Measurements from ENCODE around the gene RLBP1.
A peak's percentile ranks its signal among the peaks of the same experiment; 100 is the strongest.

Gene RLBP1

DNA sequence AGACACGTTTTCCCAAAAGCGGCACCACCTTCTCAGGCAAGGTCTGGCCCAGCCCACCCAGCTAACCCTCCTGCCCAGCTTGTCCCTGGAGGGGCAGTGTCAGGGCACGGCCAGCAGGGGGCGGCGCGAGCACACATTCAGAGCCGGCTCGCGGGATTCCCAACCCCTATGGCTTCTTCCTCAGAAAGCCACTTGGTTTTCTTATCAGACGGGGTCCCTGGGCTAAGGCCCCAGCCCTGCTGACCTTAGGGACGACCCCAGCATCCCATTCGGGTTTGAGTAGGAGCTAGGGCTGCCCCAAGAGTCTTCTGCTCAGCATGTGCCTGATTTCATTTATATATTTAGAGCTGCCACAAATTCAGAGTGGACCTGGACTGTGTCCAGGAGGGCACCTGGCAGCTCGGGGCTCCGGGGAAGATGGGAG is 14.5 kb downstream of the RLBP1 start:
- DNase-seq, result peak in 56 of 58 donors; percentile 16 to 86 (median 64)

DNA sequence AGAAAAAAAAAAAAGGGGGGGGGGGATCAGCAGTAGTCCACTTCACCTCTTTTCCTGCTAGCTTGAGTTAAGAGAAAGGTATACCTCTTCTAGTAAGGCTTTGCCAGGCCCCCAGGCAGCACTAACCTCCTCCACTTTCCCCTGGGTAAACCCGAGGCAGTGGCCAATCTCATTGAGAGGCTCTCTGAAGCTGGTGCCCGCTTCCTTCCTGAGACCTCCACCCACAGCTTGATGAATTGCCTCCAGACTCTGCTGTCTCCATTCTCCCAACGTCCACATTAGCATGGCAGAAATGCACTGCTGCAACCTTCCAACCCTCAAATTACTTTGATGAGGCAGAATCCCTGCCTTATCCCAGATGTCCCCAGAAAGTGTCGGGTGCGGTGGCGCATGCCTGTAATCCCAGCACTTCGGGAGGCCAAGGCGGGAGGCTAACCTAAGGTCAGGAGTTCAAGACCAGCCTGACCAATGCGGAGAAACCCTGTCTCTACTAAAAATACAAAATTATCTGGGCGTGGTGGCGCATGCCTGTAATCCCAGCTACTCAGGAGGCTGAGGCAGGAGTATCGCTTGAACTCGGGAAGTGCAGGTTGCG is 15.3 kb downstream of the RLBP1 start:
- no peak for DNase-seq

DNA sequence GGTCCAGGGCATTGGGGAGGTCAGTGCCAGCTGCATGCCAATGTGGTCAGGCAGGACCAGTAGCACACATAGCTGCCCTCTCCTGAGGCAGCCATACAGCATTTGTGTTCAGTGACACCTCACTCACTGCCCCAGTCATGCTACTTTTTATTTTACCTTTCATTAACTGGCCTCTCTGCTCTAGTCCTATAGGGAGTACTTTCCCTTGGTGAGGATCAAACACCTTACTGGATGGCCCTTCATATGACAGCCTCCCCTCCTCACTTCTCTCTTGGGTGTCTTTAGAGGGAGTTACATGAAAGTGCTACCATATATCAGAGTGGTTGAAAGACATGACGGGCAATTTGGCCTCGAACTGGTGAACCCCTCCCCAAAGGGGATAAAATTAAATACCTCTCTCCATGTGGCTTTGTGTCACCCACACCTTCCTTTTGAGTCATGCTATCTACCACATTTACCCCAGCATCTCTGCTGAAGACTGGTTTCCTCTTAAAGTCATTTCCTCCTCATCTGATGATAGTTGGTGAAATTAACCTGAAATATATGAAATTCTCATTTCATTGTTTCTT is 17.6 kb downstream of the RLBP1 start:
- no peak for DNase-seq

DNA sequence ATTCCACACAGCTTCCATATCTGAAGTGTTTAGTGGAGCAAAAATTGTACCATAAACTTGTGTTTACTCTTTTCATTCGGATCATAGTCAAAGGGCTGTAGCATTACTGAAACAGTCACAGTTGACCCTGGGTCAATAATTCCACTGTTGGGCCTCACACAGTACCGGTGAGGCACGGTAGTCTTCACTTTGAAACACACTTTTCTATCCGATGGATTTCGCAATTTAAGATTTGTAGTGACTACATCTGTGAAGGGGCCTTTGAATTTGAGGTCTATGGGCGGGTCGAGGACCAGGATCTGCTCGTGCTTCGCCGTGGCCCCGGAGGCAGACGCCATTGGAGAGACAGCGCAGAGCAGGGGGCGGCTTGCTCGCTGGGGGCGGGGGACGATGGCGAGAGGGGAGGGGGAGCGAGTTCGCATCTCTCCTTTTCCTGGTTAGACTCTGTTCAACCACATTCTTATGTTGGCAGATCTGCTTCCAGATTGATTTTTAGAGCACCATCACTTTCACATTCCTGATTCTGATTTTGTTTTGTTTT is 19.8 kb downstream of the RLBP1 start:
- DNase-seq, result no peak

DNA sequence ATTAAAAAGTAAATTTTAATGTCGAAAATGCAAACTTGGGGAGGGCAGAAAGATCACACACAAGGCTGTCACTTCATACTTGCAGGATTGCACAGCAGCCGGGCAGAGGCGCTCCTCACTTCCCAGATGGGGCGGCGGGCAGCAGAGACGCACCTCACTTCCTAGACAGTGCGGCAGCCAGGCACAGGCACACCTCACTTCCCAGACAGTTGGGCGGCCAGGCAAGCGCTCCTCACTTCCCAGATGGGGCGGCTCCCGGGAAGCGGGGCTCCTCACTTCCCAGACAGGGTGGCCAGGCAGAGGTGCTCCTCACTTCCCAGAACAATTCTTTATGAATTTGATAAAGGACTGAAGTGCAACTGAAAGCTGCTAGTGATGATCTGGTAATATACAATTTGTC is 21.2 kb downstream of the RLBP1 start:
- no peak for DNase-seq

DNA sequence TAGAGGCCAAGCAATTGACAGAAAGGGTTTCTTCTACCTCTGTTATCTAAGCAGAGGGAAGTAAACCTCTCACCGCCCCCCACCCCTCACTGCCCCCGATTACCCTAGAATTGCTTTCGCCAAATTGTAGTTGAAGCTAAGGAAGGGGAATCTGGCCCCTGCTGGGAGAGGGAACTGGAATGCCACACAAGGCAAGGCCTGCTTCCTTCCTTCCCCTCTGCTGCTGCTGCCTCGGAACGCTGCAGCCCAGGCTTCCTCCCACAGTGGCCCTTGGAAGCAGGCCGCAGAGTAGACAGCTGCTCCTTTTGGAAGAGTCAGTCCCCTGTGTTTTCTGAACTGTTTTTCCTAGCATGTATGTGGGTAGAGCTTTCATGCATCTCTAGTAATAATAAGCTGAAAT is 21.6 kb downstream of the RLBP1 start:
- peak in 18 of 58 donors; percentile 5 to 57 (median 26) for DNase-seq

DNA sequence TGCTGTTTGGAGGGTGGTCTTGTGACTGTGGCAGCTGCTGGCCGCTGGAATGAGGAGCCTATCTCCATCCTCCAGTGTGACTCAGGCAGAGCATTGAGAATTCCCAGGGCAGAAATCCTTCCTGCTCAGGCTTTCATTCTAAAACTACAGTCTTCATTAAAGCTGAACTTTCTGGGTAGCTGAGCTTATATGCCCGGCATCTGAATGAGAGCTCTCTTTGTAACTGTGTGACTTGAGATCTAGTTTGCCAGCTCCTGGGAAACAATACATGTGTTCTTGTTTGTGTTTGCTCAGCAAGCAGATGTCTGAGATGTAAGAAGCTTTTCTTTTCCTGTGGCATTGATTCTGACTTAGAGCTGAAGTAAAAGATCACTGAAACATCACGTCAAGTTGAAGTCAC is 22.4 kb downstream of the RLBP1 start:
- DNase-seq, result peak in 26 of 58 donors; percentile 16 to 91 (median 35)

DNA sequence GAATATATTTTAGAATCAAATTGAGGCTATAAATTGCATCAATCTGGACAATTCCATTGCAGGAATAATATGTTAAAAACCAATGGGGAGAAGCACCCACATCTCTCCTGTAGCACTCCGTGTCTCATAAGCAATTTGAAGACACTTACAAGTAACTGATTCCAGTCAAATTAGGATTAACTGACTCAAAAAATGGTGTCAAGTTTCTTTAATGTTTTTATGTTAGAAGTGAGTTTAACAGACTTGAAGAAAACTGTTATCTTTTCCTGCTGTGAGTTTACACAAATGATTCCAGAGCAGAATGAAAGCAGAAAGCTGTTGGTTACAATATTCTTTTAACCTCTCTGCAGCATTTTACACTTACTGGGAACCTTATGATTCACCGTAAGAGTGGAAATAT is 23.2 kb downstream of the RLBP1 start:
- no peak for DNase-seq

DNA sequence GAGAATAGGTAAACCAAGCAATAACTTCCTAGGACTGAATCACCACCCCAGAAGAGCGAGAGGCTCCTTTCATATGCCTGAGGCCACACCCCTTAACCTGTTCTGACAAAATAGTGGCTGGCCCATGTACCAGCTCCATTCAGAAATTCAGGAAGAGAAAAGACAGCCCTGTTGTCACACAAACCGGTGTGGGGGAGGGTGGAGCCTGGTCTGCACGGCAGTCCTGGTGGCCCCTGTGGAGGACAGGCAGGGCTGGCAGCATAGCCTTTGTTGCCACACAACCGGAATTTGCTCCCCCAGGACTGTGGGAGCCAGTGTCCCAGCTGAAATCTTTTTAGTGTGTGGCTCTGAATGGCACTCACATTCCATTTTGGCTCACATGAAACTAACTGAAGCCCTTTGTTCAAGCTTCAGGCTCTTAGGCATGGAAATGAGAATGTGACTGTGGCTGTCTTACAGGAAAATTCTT is 23.8 kb downstream of the RLBP1 start:
- peak in 54 of 58 donors; percentile 23 to 95 (median 73) for DNase-seq

DNA sequence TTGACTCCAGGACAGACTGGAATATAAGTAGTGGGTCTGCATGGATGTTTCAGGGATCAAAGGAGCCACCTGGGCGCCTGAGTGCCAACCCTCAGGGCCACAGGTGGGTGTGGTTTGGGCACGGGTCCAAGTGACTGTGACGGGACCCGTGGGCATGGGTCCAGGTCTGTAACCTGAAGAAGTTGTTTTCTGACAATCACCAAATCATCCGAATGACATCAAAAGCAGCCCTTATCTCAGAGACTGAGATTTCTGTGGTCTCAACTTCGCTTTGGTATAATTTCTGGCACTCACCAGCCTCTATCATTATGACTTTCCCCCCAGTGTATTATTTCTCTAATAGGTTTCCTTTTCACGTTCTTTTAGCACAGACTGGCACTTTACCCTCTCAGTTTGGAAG is 24.4 kb downstream of the RLBP1 start:
- peak in 1 of 58 donors; percentile 48 for DNase-seq

DNA sequence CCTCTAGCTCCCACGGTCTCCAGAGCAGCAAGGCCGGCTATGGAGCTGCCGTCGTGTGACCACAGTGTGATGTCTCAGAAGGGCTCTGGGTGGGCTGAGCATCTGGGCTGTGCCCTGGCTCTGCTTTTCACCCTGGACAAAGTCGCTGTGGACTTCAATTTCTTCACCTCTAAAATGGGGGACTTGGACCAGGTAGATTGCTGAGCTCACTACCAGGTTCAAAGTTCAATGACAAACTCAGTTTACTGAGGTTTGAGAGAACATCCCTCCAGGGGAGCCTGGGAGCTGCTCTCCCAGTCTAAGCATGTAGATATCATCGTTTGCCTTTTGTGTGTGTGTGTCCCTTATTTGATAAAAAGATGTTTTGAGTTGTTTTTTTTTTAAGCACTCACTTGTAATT is 25.1 kb downstream of the RLBP1 start:
- DNase-seq, result no peak

DNA sequence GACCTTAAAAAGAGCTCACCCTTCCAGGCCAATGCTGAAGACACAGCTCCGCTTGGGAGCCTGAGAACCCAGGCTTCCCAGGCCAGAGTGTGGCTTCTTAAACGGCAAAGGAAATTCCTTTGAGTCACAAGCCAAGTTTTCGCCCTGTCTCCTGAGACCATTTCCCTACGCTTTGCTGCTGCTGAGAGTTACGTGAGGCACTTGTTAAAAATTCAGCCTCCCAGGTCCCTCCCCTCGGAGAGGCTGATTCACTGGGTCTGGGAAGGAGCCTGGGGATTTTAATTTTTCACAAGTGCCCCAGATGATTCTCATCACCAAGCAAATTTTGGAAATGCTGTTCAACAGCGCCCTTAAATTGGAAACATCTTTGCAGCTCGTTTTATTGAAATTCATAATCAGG is 25.5 kb downstream of the RLBP1 start:
- no peak for DNase-seq

DNA sequence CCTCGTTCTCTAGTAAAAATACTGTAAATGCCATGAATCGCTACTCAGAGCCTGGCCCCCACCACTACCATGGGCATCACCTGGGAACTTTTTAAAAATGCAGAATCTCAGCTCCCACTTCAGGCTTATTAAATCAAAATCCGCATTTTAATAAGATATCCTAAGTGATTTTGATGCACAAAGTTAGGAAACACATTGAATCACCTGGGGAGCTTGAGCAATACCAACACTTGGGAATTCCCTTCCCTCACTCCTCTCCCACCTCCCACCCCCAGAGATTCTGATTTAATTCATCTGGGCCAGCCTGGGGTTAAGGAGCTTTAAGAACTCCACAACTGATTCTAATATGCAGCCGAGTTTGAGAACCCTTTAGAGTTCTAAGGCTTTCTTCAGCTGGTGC is 26.8 kb downstream of the RLBP1 start:
- no peak for DNase-seq

DNA sequence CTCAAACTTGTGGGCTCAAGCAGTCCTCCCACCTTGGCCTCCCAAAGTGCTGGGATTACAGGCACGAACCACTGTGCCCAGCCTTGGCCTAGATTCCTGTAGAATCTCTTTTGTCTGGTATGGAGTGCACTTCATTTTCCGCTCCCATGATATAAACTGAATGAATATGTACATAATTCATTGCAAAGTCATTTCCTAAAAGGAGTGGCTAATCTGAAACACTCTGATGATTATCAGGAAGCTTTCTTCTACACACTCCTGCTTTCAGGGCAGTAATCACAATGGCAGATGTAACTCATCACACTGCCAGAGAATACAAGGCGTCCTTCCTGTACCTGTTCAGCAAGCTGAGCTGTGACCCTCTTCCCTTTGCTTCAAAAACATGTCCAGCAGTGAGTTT is 28.6 kb downstream of the RLBP1 start:
- no peak for DNase-seq

DNA sequence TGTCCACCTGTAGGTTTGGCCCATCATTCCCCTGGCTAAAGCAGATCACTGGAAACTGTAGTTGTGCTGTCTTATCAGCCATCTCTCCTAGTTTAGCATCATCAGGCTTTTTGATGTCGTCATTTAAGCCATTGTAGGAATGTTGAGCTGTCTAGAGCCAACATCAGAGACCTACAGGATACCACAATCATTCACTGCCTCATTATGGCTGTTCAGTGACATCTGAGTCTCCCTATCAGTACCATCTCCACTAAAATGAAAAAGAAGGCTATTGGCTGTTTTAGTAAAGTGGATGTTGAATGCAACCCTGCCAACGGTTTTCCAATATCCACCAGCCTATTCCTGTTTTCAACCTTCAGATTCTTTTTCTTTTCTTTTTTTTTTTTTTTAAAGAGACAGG is 29.2 kb downstream of the RLBP1 start:
- DNase-seq, result no peak

DNA sequence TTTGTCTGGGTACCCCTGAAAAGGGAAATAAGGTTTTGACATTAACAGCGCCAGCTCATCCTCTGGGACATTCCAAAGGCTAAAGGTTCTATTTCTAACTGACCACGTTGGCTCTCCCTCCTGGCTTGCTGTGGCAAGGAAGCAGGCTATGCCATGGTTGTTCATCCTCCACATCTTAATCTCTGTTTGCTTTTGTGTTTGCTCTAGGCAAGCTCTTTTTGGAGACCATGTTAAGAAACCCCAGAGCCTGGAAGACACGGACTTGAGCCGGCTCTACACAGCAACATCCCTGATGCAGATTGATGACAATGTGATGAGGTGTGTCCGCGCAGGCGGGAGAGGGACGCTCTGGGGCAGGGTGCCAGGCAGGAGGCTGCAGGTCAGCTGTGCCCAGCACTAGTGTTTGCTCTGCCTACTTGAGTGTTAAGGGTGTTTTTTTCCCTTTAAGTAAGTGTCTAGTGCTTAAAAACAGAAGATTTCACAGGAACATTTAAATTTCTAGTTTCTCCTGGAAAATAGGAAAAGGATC is 33.3 kb downstream of the RLBP1 start:
- DNase-seq, result peak in 5 of 58 donors; percentile 20 to 43 (median 38)

DNA sequence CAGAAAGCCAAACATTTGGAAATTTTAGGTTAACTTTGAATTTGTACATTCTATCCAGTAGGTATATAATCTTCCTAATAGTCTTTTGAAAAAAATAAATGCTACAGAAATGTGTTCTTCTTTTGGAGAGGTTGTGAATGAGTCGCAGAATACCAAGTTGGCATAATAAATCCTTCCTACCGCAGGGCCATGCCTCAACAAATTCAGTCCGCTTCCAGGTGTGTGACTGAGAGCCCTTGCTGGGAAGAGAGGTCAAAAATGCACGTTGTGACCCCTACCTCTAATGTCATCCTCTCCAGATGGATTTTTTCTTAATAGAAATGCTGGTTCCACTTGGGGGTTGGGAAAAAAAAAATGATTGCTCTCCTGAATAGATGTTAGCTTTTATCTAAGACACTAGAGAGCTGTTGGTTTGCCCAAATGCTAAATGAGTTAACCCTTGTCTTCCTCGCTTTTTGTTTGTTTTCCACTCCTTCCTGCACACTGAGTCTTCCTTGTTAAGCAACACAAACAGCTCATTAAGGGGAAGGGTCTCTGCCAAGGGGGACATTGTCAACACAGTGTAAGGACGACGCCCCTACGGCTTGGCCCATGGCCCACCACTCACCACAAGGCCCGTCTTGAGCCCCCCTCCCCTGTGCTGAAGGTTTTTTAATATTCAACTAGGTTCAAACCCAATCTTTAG is 33.9 kb downstream of the RLBP1 start:
- DNase-seq, result no peak

DNA sequence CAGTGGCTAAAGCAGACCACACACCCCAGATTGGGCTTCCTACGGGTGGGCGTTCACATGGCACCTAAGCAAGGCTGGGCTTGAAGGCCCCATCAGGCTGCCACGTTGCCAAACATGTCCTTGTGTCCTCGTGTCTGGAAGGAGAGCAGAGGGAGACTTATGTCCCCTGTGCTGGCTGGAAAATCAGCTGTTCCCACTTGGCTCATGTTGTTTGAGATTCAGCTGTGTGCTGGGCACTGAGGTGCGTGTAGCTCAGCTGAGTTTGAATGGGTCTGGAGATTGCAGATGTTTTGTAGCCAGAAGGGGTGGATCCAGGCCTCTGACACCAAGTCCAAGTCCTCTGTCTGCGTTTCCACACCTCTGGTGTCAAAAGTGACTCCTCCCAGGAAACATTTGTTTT is 34.6 kb downstream of the RLBP1 start:
- peak in 8 of 58 donors; percentile 17 to 47 (median 32) for DNase-seq

DNA sequence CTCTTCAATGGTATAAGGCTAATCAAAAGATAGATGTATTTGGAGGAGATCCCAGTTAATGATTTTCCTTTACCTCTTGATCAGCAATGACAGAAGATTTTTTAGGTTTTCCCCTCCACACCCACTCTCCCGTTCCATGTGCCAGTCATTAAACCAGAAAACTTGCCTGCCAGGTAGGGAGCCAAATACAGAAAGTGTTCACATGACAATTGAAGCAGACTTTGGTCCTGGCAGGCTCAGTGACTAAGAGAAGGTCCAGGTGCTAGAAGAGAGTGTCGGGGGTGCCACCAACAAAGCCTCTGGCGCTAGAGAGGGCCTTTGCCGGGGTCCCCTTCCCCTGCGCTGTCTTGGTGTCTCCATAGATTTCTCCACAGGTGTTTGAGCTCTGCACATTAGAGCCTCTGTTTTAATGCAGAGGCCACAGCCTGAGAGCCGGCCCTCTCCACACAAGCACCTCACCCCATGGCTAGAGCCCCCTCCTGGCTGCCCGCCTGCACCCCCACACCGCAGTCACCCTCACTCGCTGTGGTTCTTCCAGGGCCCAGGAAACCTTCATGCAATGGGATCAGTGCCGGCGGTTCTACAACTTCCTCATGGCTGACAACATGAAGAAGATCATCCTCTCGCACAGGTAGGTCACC is 36.4 kb downstream of the RLBP1 start:
- no peak for DNase-seq

DNA sequence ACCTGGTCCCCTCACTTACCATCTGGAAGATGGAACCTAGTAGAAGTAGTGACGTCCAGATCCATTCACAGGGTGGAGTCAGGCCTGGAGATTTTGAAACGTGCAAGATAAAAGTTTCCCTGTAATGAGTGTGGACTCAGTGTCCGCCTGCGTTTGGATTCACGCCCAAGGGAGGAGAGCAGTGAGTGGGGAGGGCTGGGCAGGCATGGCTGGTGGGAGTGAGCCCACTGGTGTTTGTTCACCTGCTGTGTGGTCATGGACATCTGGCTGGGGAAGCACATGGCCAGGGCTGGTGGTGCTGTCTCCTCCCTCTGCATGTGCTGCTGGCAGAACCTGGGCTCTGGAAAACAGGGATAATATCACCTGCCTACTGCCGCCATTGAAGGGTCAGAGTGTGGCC is 37.0 kb downstream of the RLBP1 start:
- peak in 1 of 58 donors; percentile 13 for DNase-seq

DNA sequence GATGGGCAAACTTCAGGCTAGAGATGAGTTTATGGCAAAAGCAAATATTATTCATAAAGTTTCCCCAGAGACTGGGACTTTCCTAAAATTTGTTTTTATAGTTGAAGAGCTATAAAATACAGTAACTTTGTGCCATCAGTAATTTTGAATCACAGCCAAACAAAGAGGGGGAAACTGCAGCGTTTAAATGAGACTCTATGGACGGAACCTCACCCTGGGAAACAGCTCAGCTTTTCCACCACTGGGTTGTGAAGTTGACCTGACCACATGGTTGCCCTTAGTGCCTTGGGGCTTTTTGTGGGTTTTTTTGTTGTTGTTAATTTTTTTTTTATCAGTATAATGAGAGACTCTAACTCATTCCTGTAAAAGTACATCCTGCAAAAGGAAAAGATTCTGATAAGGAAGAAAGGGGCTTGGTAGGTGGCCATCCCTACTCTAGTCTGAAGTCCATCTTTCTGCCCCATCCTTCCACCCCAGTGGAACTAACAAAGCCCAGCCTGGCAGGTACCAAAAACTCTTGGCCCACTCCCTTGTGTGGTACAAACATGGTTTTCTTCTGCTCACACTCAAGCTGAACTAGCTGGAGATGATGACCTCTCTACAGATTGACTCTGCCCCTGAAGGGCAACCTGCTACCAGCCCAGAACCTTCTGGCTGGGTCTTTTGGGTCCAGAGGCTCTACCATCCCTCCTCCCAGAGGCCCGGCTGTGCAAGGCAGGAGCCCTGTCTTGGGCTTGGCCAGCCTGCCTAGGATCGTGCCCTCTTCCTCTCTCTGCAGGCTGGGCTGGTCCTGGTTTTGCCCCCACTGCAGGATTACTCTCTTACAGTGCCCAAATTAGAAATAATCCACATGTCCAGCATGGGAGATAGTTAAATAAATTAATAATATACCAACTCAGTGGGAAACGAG is 41.2 kb downstream of the RLBP1 start:
- DNase-seq, result no peak
